Activated T-cell treated with anti-CD3 and anti-CD28 coated beads for 1 hour (primary cell): Measurements from ENCODE around the gene PTPRD.

Experiments used
- DNase-seq: peaks from one replicate; pipeline ENCODE4 v3.0.0-alpha.2; 2020; ENCODE audit warnings: low read depth

Gene PTPRD

DNA sequence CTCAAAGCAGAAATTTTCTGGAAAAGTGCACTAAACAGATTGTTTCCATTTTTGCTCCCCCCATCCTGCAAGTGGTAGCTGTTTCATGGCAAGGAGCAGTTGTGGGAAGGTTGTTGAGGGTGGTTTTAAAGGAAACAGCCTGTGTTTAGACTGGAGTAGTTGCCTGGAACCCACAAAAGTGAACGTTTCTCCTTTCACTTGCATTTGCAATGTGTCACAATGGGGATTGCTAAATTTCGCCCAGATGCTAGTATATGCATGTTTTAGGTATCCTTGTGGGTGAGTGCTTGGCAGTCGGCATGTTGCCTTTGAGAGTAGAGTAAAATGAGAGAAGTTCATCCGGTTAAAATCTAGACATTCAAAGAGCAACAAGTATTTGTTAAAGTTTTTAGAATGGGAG, 1713.3 kb downstream of the PTPRD start:
- DNase-seq: no peak

DNA sequence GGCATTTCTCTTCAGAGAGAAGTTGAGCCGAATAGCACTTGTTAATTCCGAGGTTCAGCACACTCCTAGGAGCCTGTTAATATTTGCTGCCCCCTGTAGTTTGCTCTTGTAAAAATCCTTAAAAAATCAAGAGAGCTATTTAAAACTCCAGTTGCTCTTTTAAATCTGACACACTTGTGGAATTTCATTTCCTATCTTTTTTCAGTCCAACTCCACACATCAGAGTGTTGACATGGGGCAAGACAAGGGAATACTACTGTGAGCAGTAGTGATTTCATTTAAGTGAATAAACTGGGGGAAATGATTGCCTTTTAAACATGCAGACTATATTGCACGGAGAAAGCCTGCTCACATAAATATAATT, 1717.0 kb downstream of the PTPRD start:
- DNase-seq: no peak

DNA sequence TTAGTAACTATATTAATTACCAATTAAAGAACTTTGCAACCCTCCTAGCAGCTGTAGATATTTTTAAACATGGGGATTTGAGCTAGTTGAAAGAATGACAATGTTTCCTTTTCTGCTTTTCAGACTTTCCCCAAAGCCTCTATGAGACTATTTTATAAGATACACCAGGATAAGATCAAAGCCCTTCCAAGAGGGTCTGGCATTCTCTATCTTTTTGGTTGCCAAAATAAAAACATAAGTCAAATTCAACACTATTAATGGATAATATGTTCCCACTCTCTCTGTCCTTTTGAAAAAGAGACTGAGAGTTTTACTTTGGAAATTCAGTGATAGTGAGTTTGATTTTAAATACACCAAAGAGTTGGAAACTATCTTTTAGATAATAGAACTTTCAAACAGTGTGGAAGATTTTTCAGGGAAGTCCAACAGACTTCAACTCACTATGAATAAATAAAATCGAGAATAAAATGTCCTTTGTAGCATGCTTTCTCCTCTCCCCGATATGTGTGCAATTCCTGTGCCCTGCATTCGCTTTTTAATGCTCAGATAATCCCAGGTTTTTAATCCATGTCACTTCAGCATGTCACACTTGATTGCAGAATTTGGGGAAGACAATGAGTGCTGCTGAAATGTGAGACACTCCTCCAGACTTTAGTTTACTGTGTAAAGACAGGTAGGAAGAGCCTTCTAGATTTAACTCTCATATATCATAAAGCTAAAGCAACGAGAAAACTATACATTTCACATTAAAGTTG, 1717.5 kb downstream of the PTPRD start:
- no peak for DNase-seq

DNA sequence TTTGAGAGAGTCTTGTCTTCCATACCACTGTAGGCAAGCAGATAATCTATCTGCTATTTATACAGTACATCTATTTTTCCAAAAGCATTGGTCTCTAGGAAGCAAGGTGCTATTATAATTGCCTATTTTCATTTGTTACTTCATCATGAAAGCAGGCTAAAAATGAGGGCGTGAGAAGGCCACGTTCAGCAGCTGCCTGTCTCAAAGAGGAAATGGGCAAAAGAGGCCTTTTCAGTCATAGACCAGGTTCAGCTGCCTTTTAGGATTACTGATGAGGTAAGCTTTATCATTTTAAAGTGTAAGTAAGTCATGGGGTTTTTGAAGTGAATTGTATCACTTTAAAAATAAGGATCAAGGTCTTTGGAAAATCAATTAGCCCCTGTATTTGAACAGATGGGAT, 1722.1 kb downstream of the PTPRD start:
- no peak for DNase-seq

DNA sequence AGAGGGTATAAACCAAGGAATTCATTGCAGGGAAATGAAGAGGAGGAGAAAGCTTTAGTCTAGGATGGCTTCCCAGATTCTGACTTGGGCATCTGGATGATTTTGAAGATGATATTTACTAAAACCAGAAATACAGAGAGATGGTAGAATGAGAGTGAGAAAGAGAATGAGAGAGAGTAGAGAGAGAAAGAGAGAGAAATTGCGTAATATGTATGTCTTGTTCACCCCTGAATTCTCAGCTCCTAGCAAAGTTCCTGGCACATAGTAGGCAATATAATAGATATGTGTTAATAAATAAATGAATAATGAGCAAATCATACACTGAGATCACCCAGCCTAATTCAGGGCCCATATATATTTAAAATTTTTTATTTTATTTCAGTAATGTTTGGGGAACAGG, 1723.7 kb downstream of the PTPRD start:
- DNase-seq: no peak

DNA sequence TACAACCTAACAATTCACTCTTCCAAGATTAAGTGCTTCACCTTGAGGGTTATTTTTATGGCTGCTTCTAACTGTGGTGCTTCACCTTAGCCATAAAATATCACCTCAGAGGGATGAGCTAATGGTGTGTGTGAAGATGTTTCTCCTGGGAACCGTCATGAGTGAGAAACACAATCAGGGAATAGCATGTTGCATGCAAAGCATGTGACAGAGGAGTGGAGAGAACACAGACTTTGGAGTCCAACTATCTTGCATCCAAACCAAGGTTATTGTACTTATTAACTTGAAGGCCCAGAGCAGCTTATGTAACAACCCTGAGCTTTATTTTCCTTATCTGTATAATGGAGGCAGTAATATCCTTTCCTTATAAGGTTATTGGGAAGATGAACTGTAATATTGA, 1724.2 kb downstream of the PTPRD start:
- DNase-seq: no peak

DNA sequence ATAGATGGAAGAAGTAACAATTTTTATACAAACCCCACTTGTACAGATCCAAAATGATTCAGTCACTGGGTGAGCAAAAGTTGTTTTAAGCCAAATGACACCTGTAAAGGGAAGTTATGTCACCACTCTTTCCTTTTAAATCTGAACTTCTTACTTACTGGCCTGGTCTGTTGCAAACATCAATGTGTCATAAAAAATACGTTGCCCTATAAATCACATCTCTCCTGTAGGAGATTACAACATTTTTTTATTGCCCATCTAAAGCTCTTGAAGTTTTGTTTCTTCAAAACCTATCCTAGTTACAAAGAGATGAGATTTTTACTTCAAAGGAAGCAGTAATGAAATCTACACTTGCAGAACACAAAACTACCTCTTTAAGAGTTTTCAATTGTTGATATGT, 1725.4 kb downstream of the PTPRD start:
- DNase-seq: no peak

DNA sequence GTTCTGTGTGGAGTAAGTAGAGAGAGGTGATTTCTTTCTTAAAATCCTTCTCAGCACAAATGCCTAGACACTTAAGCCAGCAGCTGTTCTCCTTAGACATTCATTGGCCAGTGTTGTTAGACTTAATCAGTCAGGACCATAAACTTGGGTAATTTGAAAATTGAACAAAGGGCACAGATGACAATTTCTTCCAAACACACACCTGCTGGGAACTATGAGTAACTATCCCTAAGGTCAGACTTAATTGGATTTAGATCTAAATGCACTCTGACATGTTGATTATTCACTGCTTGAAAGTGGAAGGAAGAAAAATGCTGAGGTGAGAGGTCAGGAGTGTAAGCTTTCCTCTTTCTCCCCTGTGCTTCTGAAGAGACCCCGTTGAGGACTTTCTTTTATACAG, 1729.5 kb downstream of the PTPRD start:
- DNase-seq: no peak

DNA sequence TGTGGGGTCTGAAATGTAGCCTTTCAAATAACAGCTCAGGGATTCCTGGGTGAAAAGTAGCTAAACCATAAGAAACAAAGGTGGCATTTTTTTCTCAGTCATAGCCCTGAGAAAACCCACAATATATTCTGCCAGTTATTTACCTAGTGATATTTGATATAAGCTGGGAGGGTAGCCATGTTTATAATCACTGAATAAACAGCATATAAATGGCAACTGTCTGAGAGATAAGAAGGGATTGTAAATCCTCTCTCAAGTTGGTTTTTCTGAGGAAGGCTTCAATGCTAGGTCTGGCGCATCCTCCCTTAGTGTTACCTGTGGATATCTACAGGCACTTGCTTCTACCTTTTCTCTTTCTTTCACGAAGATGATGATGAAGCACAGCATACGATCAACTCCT, 1732.7 kb downstream of the PTPRD start:
- no peak for DNase-seq

DNA sequence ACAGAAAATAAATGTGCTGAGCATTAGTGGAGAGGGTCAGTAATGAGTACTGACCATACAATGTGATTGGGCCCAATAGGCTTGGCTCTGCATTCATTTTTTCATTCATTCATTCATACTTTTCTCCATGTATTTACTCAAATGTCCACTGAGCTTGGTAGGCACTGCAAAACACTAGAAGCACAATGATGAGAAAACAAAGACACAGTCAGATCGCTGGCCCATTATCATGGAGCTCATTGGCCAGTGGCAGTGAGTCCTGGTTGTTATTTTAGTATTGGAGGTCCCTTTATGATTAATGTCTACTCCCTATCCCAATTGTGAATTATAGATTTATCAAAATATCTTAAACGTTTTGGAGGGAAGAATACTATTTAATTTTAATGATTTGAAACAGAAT, 1733.5 kb downstream of the PTPRD start:
- DNase-seq: no peak

DNA sequence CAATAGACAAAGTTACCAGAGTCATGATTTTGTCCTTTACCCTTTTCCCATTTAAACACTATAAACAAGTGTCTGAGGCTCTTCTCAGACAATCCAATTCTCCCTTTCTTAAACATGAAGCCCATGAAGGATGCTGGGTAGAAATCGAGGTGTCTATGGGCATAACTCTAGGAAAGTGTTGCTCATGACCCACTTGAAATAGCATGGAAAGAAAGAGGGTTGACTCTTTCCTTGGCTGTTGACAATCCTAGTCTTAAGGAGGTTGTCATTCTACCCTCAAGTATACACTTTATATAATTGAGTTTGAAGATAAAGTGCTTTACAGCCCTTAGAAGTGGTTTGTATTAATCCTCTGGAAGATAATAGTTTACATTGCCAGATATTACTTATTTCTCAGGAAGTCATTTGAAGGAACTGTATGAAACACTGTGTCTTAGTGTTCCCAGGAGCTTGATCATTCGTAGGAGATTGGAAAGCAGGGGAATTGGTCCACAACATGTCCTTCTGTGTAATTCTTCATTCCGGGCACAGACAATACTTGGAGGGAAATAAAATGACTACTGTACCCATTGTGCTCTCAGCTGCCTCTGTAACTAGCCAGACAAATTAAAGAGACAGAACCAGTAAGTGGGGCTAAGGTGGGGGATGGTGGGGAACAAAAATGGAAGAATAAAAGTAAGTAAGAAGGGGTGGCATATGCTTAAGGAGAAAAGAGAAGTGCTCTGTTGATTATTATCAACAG, 1734.9 kb downstream of the PTPRD start:
- no peak for DNase-seq

DNA sequence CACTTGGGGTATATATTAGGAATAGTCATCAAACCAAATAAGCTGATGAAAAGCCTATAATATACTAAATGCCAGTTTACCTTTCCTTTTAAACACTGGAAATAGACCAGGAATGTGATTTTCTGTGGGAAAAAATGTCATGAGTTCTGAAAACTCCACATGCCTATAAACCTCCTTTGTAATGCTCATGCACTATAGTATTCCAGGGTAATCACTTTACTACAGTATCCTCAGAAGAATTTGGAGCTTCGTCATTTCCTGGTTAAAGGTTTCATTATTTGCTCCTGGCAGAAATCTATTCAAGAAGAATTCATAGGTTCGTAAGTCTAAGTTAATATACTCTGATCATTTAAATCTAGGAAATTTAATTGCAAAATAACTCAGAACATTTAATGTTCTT, 1736.5 kb downstream of the PTPRD start:
- DNase-seq: no peak

DNA sequence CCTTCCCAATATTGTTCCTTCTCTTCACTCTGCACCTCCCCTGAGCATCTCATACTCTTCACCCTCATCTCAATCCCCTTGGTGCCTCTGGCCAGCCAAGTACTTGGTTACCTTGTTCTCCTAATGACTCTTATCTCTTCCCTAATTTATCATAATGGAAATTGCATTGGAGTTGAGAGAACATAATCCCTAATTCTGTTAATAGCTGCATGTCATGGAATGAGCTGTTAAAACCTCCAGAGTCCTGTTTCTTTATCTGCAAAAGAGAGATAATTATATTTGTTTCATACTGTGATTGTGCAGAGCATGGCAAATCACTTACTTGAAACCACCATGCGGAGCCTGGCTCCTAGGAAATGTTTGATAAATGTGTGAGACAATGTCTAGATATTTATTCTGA, 1738.3 kb downstream of the PTPRD start:
- DNase-seq: no peak

DNA sequence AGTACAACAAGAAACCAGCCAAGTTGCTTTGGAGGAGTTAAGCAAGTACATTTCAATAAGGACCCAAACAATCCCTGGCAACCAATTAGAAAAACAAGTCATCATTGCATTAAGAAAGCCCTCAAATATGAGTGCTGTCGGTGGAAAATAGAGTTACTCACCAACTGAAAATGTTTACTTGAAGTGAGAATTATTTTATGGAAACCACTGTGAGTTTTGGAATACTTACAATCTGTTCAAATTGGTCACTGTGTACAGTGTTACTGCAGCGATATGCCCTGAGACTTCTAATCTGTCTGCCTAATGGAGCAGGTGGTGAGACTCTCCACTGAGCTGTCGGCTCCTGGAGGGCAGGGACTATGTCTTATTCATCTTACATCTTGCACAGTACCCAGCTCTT, 1740.0 kb downstream of the PTPRD start:
- no peak for DNase-seq

DNA sequence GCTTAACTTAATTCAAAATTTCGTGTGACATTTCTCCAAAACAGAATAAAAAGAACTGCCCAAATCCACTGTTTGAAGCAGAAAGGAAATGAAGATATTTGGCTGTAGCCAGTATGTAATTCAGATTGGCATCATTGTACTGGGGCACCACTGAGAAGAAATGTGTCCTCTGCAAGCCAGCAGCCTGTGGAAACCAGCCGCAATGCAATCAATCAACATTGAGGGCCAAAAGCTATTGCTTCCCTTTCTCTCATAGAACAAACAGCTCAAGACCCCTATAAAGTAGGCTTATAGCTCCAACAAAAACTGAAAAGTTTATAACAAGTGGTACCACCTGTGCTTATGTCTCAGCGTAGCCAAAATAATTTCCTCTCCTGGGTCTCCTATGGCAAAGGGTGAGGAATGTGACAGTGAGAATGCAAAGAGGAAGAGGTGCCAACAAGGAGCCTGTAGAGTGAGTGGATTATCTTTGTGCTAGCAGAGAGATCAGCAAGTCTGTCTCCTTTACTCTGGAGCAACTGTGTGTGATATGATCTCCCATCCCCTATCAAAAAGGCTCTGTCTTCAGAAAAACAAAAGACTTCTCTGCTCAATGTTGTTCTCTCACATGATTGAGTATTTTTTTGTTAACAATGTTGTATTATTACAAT, 1740.9 kb downstream of the PTPRD start:
- no peak for DNase-seq

DNA sequence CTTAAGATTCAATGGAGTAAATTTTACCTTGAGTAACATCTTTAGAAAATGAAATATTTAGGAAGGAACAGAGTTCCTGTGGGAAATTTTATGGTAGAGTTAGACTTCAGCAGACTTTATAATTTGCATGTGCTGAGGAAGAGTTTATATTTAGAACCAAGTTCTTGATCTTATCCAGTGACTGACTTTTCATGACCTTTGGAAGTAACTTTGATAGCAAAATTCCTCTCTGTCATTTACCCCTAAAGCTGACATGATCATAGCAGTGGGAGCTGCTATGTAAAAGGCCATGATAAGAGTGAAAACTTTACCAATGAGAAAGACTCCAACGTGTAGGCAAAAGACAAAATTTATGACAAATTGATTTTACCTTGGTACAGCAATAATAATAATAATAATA, 1741.4 kb downstream of the PTPRD start:
- no peak for DNase-seq

DNA sequence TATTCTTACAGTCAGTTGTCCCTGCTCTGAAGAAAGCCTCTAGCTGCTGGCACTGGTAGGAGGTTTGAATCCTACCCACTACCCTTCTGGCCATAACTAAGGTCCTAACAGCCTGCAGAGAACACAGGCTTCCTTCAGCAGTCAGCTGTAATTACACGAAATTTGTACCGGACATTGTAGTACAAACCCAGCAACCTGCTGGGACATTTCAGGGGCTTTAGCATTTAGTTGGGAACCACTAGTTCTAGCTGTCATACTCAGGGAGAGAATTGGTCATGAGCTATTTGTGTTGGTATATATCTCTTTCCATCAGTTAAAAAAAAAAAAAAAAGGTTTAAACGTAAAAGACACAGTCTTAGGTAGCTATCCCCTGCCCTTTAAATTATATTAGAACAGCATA, 1743.0 kb downstream of the PTPRD start:
- no peak for DNase-seq

DNA sequence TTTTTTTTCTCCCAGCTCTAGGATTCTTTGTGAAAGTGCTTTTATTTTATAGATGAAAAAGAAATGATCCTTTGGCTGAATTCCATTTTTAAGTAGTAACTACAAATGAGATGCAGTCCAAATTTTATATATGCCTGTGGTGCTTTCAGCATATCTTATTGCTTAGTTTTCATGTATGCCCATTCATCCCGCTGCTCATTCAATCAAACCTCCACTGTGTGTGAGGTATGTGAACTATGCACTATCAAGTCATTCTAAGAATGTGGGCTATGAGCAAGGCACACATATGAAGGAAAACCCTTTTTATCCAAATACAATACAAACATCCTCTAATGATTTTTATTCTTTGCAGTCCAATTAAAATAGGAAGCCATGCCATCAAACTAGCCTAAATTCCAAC, 1744.2 kb downstream of the PTPRD start:
- no peak for DNase-seq

DNA sequence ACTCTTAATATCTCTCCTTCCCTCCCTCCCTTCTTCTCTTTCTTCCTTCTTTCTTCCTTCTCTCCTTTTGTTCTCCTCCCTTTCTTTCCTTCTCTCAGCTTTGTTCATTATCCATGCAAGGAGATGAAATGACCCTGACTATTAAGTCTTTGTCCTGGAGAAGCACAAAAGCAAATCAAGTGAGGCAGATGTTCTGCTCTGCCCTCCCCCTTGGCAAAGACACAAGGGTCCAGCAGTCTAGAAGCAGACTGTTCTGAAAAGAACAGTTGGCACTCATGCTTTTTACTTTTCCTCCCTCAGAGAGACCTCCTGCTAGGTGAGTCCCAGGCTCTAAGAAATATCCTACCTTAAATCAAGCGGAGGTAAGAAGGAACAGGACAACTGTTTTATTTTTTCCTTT, 1745.7 kb downstream of the PTPRD start:
- DNase-seq: no peak

DNA sequence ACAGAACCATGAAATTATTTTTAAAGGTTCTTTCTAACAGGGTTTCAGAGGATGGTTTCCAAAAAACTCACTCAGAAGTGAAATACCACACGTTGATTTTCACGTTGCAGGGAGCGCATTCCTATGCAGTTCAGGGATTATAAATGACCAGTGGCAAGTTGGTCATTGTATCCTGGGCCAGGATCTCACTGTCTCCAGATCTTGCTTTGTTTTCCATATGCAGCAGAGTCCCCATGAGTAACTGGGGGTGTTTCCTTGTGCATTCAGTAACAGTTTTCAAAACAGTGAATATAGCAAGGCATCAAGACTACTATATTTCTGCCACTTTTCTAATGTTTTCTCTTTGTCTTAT, 1748.3 kb downstream of the PTPRD start:
- no peak for DNase-seq

DNA sequence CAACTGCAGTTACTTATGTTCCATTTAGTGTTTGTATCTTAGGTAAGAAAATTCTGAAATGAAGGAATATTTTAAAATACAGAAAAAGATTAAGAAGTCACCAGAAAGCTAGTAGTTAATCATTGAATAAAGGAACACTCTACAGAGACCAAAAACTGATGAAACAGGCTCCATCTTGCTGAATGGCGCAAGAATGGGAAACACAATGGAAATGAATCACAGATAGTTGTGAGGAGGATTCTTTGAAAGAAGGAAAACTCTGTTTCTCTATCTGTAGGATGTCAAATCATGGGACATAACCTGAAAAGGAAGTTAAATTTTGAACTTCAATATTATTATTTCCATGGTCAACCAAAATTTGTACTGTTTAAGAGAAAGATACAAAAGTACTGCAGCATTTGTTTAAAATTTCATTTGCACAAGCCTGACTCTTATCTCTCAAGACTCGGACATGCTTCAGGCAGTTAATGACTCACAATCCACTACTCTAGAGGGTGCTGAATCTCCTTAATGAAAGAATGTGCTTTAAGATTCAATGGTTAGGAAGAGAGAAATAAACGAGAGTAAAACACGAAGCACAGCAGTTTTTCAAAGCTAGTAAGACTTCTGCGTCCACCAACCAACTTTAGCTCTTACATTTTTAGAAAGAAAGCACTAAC, 1748.8 kb downstream of the PTPRD start:
- no peak for DNase-seq

DNA sequence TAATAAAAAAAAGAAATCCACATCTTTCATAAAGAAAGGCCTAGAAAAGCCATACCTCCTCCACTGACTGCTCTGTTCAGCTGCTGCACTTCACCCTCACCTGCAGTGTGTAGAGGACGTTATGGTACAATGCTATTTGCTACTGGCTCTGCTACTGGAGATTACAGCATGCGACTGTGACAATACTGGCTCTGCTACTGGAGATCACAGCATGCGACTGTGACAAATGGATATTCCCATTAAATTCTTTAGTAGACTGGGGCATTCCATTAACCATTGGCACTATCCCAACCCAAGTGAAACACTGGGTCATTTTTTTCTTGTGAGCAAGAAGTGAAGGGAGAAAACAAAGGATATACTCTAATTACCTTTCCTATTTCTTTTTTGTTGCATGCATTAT, 1749.7 kb downstream of the PTPRD start:
- no peak for DNase-seq

DNA sequence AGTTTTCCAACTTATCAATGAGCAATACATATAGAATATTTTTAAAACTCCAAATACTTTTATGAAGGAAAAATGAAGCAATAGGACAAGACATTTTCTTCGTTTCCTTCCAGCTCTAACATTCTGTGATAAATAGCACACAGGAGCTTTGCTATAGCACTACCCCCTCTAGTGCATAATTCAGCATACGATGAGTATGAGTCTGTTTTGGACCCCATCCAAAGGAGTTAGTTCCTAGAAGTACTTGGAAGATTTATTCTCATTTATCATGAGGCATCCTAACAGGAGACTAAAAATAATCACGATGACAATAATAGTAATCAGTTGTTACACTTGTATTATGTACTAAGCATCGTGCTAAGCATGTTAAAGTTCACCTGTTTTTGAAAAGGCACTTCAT, 1751.9 kb downstream of the PTPRD start:
- DNase-seq: no peak
